ENCODE results near the gene B4GALNT2.
"Not testable (repeated sequence)": the region's sequence is repeated elsewhere in the genome, so short reads cannot be mapped to it uniquely, and the experiment has no call there.

Gene B4GALNT2

GRCh38 chr17:49132699-49133364, at the start of gene B4GALNT2:
Gene B4GALNT2 (plus strand): TSS chr17:49132769. CDS start chr17:49132793, 24 bp downstream.
- in situ Hi-C loops (cut with HindIII; ENCODE audit: low pct_unique_long_range_greater_than_20kb, low sequenced_read_pairs): no loop called here
- no peak for TF ChIP-seq JUND (IDR thresholded peaks at IDR 0.05; ENCODE audit: low read depth)
- DNase-seq (ENCODE audit: low read depth in 1 of 2, low spot score in 1 of 2): peak; percentile 72 to 79

GRCh38 chr17:49085046-49085445, 47.5 kb upstream of the B4GALNT2 start:
- in situ Hi-C loops (cut with HindIII; ENCODE audit: low pct_unique_long_range_greater_than_20kb, low sequenced_read_pairs): not testable (repeated sequence)

GRCh38 chr17:49085565-49086315, 46.8 kb upstream of the B4GALNT2 start:
- DNase-seq (ENCODE audit: low read depth in 1 of 2, low spot score in 1 of 2): no peak
- no peak for TF ChIP-seq JUND (IDR thresholded peaks at IDR 0.05; ENCODE audit: low read depth)
- in situ Hi-C loops (cut with HindIII; ENCODE audit: low pct_unique_long_range_greater_than_20kb, low sequenced_read_pairs): no loop called here

More at GRCh38 chr17:49085046-49085445, 47.5 kb upstream of the B4GALNT2 start:
- not testable (repeated sequence) for DNase-seq (ENCODE audit: low read depth in 1 of 2, low spot score in 1 of 2)

GRCh38 chr17:49086316-49086605, 46.3 kb upstream of the B4GALNT2 start:
- TF ChIP-seq JUND (IDR thresholded peaks at IDR 0.05; ENCODE audit: low read depth): no peak
- in situ Hi-C loops (cut with HindIII; ENCODE audit: low pct_unique_long_range_greater_than_20kb, low sequenced_read_pairs): no loop called here
- DNase-seq (ENCODE audit: low read depth in 1 of 2, low spot score in 1 of 2): no peak

GRCh38 chr17:49086649-49087048, 45.9 kb upstream of the B4GALNT2 start:
- TF ChIP-seq JUND (IDR thresholded peaks at IDR 0.05; ENCODE audit: low read depth): no peak
- in situ Hi-C loops (cut with HindIII; ENCODE audit: low pct_unique_long_range_greater_than_20kb, low sequenced_read_pairs): no loop called here
- DNase-seq (ENCODE audit: low read depth in 1 of 2, low spot score in 1 of 2): no peak

GRCh38 chr17:49089094-49089493, 43.5 kb upstream of the B4GALNT2 start:
- TF ChIP-seq JUND (IDR thresholded peaks at IDR 0.05; ENCODE audit: low read depth): no peak
- DNase-seq (ENCODE audit: low read depth in 1 of 2, low spot score in 1 of 2): no peak
- in situ Hi-C loops (cut with HindIII; ENCODE audit: low pct_unique_long_range_greater_than_20kb, low sequenced_read_pairs): no loop called here

- no peak for DNase-seq (ENCODE audit: low read depth in 1 of 2, low spot score in 1 of 2)
- in situ Hi-C loops (cut with HindIII; ENCODE audit: low pct_unique_long_range_greater_than_20kb, low sequenced_read_pairs): no loop called here
- no peak for TF ChIP-seq JUND (IDR thresholded peaks at IDR 0.05; ENCODE audit: low read depth)
These were observed 41.5 kb upstream of the B4GALNT2 start for GRCh38 chr17:49090878-49091594.

- in situ Hi-C loops (cut with HindIII; ENCODE audit: low pct_unique_long_range_greater_than_20kb, low sequenced_read_pairs): no loop called here
- TF ChIP-seq JUND (IDR thresholded peaks at IDR 0.05; ENCODE audit: low read depth): no peak
- DNase-seq (ENCODE audit: low read depth in 1 of 2, low spot score in 1 of 2): peak; percentile 41 to 70
These were observed 39.4 kb upstream of the B4GALNT2 start for GRCh38 chr17:49093131-49093530.

GRCh38 chr17:49100601-49101000, 32.0 kb upstream of the B4GALNT2 start:
- TF ChIP-seq JUND (IDR thresholded peaks at IDR 0.05; ENCODE audit: low read depth): no peak; the same call in 1 of the 2 replicates
- no peak for DNase-seq (ENCODE audit: low read depth in 1 of 2, low spot score in 1 of 2)
- in situ Hi-C loops (cut with HindIII; ENCODE audit: low pct_unique_long_range_greater_than_20kb, low sequenced_read_pairs): no loop called here

GRCh38 chr17:49101054-49101534, 31.5 kb upstream of the B4GALNT2 start:
- DNase-seq (ENCODE audit: low read depth in 1 of 2, low spot score in 1 of 2): peak; percentile 64 to 93
- TF ChIP-seq JUND (IDR thresholded peaks at IDR 0.05; ENCODE audit: low read depth): peak; percentile 94

GRCh38 chr17:49103360-49103759, 29.2 kb upstream of the B4GALNT2 start:
- DNase-seq (ENCODE audit: low read depth in 1 of 2, low spot score in 1 of 2); in situ Hi-C loops (cut with HindIII; ENCODE audit: low pct_unique_long_range_greater_than_20kb, low sequenced_read_pairs): not testable (repeated sequence)

More at GRCh38 chr17:49101054-49101534, 31.5 kb upstream of the B4GALNT2 start:
- in situ Hi-C loops (cut with HindIII; ENCODE audit: low pct_unique_long_range_greater_than_20kb, low sequenced_read_pairs): no loop called here

GRCh38 chr17:49104511-49105074, 28.0 kb upstream of the B4GALNT2 start:
- in situ Hi-C loops (cut with HindIII; ENCODE audit: low pct_unique_long_range_greater_than_20kb, low sequenced_read_pairs): no loop called here
- TF ChIP-seq JUND (IDR thresholded peaks at IDR 0.05; ENCODE audit: low read depth): no peak
- DNase-seq (ENCODE audit: low read depth in 1 of 2, low spot score in 1 of 2): no peak
